Measurements from ENCODE around the gene PDE10A. TPM values are rescaled to one million over a fixed set of nuclear protein-coding genes. Genes with fewer than 3 reads are reported as not detected.
A peak's percentile ranks its signal among the peaks of the same experiment; 100 is the strongest.

Gene PDE10A
- total and polyA plus RNA-seq, 2 of the 13 experiments (the other 11 are each of a cell fraction or from before 2014, with no cell fraction given) = not detected

DNA sequence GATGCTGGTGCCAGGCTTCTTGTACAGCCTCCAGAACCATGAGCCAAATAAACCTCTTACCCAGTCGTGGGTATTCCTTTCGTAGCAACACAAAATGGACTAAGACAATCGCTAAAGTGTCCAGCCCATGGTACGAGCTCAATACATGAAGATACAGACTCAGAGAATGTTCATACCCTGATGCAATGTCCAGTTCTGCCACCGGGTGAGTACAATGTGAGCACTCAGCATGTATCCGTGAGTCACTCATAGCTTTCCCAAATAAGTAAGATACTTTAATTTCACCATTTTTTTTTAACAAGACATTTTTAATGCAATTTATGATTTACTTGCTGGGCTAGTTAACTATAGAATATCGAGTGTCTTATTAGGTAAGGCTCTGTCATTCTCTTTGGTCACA, 26.7 kb upstream of the PDE10A start:
- no peaks in the 10 kb centered on the region for H3K9me3 ChIP-seq (ENCODE audit: low read length)
- H3K27ac ChIP-seq (ENCODE audit: extremely low read length, insufficient read depth, low read length) = no peak overlapping the region
- WGBS (ENCODE audit: low lambda C conversion rate) = 6% methylated on average over 7 of the region's 7 CpGs
- DNase-seq (ENCODE audit: low spot score) = no peak
- H4K20me1 ChIP-seq (ENCODE audit: insufficient read depth, low read length) = no peaks in the 10 kb centered on the region
- FAIRE-seq = no peak
- intact Hi-C loops (cut with micrococcal nuclease; ENCODE audit: unreplicated experiment) = no loop called here
- ATAC-seq = peak; percentile 47; the same call in 1 of the 3 replicates
- H3K4me1 ChIP-seq (ENCODE audit: insufficient read depth, low read length) = no peaks in the 10 kb centered on the region
- ChIA-PET CTCF (ENCODE audit: low intra/inter-chr PET ratio, low total read pairs) (no interaction called here), POLR2A (no interaction called here)
- no peak overlapping the region for H2AFZ ChIP-seq (ENCODE audit: low read length)
- H3K4me2 ChIP-seq (ENCODE audit: low read depth, low read length) = no peak overlapping the region
- H3K27me3 ChIP-seq (ENCODE audit: control insufficient read depth in 1 of 2, insufficient read depth in 2 of 2, low read length in 2 of 2) = peaks cover 0 to 12% of the 10 kb centered on the region in 2 experiments; a peak in 2 of 5 replicates
- H3K79me2 ChIP-seq (ENCODE audit: insufficient read depth, low read length) = no peaks in the 10 kb centered on the region
- in situ Hi-C loops (cut with HindIII; ENCODE audit: extremely low pct_ligation_motif_present, low pct_unique_long_range_greater_than_20kb) = no loop called here
- H3K36me3 ChIP-seq (replicated peaks in 1 of 2; ENCODE audit: control insufficient read depth in 1 of 2, insufficient read depth in 2 of 2, low read length in 2 of 2) = no peaks in the 10 kb centered on the region
- BruUV-seq (replicated peaks) = no TSS peak
- TF ChIP-seq MLLT10 (CRISPR knock-in tag; IDR thresholded peaks at IDR 0.05) = no peak
- TF ChIP-seq RBM39 (IDR thresholded peaks at IDR 0.05; ENCODE audit: low read depth, low read length, poor library complexity, severe bottlenecking) = no peak
- no peak for TF ChIP-seq TEAD2 (CRISPR knock-in tag; IDR thresholded peaks at IDR 0.05)
- no peak for TF ChIP-seq SP140L (CRISPR knock-in tag; IDR thresholded peaks at IDR 0.05; ENCODE audit: borderline replicate concordance)
- no peak for TF ChIP-seq HOXA7 (CRISPR knock-in tag; IDR thresholded peaks at IDR 0.05)
- no peak for TF ChIP-seq ZNF33B (CRISPR knock-in tag; IDR thresholded peaks at IDR 0.05)
- no peak for TF ChIP-seq MEIS1 (CRISPR knock-in tag; IDR thresholded peaks at IDR 0.05; ENCODE audit: borderline replicate concordance)
- no peak for TF ChIP-seq FLYWCH1 (CRISPR knock-in tag; IDR thresholded peaks at IDR 0.05)
- TF ChIP-seq ZNF329 (CRISPR knock-in tag; IDR thresholded peaks at IDR 0.05; ENCODE audit: low read depth) = no peak
- TF ChIP-seq, protein P1, sequence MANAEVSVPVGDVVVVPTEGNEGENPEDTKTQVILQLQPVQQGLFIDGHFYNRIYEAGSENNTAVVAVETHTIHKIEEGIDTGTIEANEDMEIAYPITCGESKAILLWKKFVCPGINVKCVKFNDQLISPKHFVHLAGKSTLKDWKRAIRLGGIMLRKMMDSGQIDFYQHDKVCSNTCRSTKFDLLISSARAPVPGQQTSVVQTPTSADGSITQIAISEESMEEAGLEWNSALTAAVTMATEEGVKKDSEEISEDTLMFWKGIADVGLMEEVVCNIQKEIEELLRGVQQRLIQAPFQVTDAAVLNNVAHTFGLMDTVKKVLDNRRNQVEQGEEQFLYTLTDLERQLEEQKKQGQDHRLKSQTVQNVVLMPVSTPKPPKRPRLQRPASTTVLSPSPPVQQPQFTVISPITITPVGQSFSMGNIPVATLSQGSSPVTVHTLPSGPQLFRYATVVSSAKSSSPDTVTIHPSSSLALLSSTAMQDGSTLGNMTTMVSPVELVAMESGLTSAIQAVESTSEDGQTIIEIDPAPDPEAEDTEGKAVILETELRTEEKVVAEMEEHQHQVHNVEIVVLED (CRISPR knock-in tag; IDR thresholded peaks at IDR 0.05; ENCODE audit: borderline replicate concordance) = no peak
- no peak for TF ChIP-seq SNAI1 (CRISPR knock-in tag; IDR thresholded peaks at IDR 0.05; ENCODE audit: borderline replicate concordance)
- TF ChIP-seq, protein P2, sequence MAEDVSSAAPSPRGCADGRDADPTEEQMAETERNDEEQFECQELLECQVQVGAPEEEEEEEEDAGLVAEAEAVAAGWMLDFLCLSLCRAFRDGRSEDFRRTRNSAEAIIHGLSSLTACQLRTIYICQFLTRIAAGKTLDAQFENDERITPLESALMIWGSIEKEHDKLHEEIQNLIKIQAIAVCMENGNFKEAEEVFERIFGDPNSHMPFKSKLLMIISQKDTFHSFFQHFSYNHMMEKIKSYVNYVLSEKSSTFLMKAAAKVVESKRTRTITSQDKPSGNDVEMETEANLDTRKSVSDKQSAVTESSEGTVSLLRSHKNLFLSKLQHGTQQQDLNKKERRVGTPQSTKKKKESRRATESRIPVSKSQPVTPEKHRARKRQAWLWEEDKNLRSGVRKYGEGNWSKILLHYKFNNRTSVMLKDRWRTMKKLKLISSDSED (CRISPR knock-in tag; IDR thresholded peaks at IDR 0.05) = no peak
- no peak for TF ChIP-seq ZNF30 (CRISPR knock-in tag; IDR thresholded peaks at IDR 0.05)
- TF ChIP-seq, protein P3, sequence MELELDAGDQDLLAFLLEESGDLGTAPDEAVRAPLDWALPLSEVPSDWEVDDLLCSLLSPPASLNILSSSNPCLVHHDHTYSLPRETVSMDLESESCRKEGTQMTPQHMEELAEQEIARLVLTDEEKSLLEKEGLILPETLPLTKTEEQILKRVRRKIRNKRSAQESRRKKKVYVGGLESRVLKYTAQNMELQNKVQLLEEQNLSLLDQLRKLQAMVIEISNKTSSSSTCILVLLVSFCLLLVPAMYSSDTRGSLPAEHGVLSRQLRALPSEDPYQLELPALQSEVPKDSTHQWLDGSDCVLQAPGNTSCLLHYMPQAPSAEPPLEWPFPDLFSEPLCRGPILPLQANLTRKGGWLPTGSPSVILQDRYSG (CRISPR knock-in tag; IDR thresholded peaks at IDR 0.05) = no peak
- TF ChIP-seq IRF2 (CRISPR knock-in tag; IDR thresholded peaks at IDR 0.05) = no peak
- no peak for TF ChIP-seq ZNF777 (CRISPR knock-in tag; IDR thresholded peaks at IDR 0.05)
- no peak overlapping the region for H3K9ac ChIP-seq (ENCODE audit: insufficient read depth, low read depth, low read length)
- H3K4me3 ChIP-seq (replicated peaks in 1 of 3; ENCODE audit: insufficient read depth in 1 of 3, low read depth in 2 of 3, low read length in 3 of 3) = no peak overlapping the region

All from HepG2 (cell line).